ENCODE data around the gene PSEN2.

PSEN2 gene

DNA sequence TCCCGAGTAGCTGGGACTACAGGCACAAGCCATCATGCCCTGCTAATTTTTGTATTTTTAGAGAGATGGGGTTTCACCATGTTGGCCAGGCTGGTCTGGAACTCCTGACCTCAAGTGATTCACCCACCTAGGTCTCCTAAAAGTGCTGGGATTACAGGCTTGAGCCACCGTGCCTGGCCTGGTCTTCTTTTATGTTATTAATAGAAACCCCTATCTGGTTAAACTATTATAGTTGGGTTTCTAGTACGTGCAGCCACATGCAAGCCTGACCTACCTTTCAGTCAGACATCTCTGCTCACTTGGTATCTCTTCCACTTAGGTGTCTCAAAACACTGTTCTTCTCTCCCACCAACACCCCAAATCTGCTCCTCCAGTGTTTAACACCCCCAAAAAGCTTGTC lies 34.4 kb downstream of the PSEN2 start:
- no peak overlapping the region for H3K27ac ChIP-seq (ENCODE audit: low read depth, low read length, poor library complexity, severe bottlenecking)
- no peaks in the 10 kb centered on the region for H3K9me2 ChIP-seq (ENCODE audit: low read depth, low read length)
- no peaks in the 10 kb centered on the region for H3K4me1 ChIP-seq (ENCODE audit: insufficient read depth, low read length, severe bottlenecking)
- no peak overlapping the region for H3K4me3 ChIP-seq (ENCODE audit: low read depth, low read length, poor library complexity, severe bottlenecking)
- no peaks in the 10 kb centered on the region for H4K20me1 ChIP-seq (ENCODE audit: insufficient read depth, low read length)
- no peaks in the 10 kb centered on the region for H3F3A ChIP-seq (ENCODE audit: insufficient read depth, low read length)
- TF ChIP-seq CTCF (IDR thresholded peaks at IDR 0.05; ENCODE audit: low read length): no peak
- no peak for TF ChIP-seq EZH2 (IDR thresholded peaks at IDR 0.05; ENCODE audit: borderline replicate concordance, low read length)
- H3K36me3 ChIP-seq (ENCODE audit: insufficient read depth, low read length): no peaks in the 10 kb centered on the region
- H3K79me2 ChIP-seq (ENCODE audit: insufficient read depth, low read length): no peaks in the 10 kb centered on the region
- H2AFZ ChIP-seq (ENCODE audit: low read length): no peak overlapping the region
- no peaks in the 10 kb centered on the region for H3K9me3 ChIP-seq (ENCODE audit: low read length)
- no peak overlapping the region for H3K4me2 ChIP-seq (ENCODE audit: low read length)
- no peaks in the 10 kb centered on the region for H3K27me3 ChIP-seq (ENCODE audit: insufficient read depth, low read length)
- no peak overlapping the region for H3K9ac ChIP-seq (ENCODE audit: low read length)

GRCh38 chr1:226908419-226908818 lies 38.0 kb downstream of the PSEN2 start:
- Histone ChIP-seq H3K27ac (ENCODE audit: low read depth, low read length, poor library complexity, severe bottlenecking) (no peak overlapping the region), H3K79me2 (ENCODE audit: insufficient read depth, low read length) (no peaks in the 10 kb centered on the region), H3K9ac (ENCODE audit: low read length) (no peak overlapping the region), H4K20me1 (ENCODE audit: insufficient read depth, low read length) (no peaks in the 10 kb centered on the region), H3K27me3 (ENCODE audit: insufficient read depth, low read length) (no peaks in the 10 kb centered on the region), H3K4me3 (ENCODE audit: low read depth, low read length, poor library complexity, severe bottlenecking) (no peak overlapping the region), H3K4me2 (ENCODE audit: low read length) (no peak overlapping the region), H3F3A (ENCODE audit: insufficient read depth, low read length) (no peaks in the 10 kb centered on the region), H3K9me3 (ENCODE audit: low read length) (no peaks in the 10 kb centered on the region), H2AFZ (ENCODE audit: low read length) (no peak overlapping the region), H3K4me1 (ENCODE audit: insufficient read depth, low read length, severe bottlenecking) (no peaks in the 10 kb centered on the region), H3K36me3 (ENCODE audit: insufficient read depth, low read length) (no peaks in the 10 kb centered on the region), H3K9me2 (ENCODE audit: low read depth, low read length) (no peaks in the 10 kb centered on the region)
- TF ChIP-seq EZH2 (IDR thresholded peaks at IDR 0.05; ENCODE audit: borderline replicate concordance, low read length): no peak
- TF ChIP-seq CTCF (IDR thresholded peaks at IDR 0.05; ENCODE audit: low read length): no peak

GRCh38 chr1:226908913-226909312 lies 38.5 kb downstream of the PSEN2 start:
- no peak overlapping the region for H3K4me2 ChIP-seq (ENCODE audit: low read length)
- H3K27ac ChIP-seq (ENCODE audit: low read depth, low read length, poor library complexity, severe bottlenecking): no peak overlapping the region
- H3K79me2 ChIP-seq (ENCODE audit: insufficient read depth, low read length): no peaks in the 10 kb centered on the region
- H3K9ac ChIP-seq (ENCODE audit: low read length): no peak overlapping the region
- no peaks in the 10 kb centered on the region for H3K4me1 ChIP-seq (ENCODE audit: insufficient read depth, low read length, severe bottlenecking)
- H3K36me3 ChIP-seq (ENCODE audit: insufficient read depth, low read length): no peaks in the 10 kb centered on the region
- H3K9me2 ChIP-seq (ENCODE audit: low read depth, low read length): no peaks in the 10 kb centered on the region
- no peaks in the 10 kb centered on the region for H3K27me3 ChIP-seq (ENCODE audit: insufficient read depth, low read length)
- no peaks in the 10 kb centered on the region for H3K9me3 ChIP-seq (ENCODE audit: low read length)
- H4K20me1 ChIP-seq (ENCODE audit: insufficient read depth, low read length): no peaks in the 10 kb centered on the region
- TF ChIP-seq EZH2 (IDR thresholded peaks at IDR 0.05; ENCODE audit: borderline replicate concordance, low read length): no peak
- no peaks in the 10 kb centered on the region for H3F3A ChIP-seq (ENCODE audit: insufficient read depth, low read length)
- no peak overlapping the region for H3K4me3 ChIP-seq (ENCODE audit: low read depth, low read length, poor library complexity, severe bottlenecking)
- H2AFZ ChIP-seq (ENCODE audit: low read length): no peak overlapping the region

GRCh38 chr1:226912587-226913176 lies 42.3 kb downstream of the PSEN2 start:
- no peak overlapping the region for H3K4me2 ChIP-seq (ENCODE audit: low read length)
- H3K9ac ChIP-seq (ENCODE audit: low read length): no peak overlapping the region

More at GRCh38 chr1:226912587-226913176, 42.3 kb downstream of the PSEN2 start:
- Histone ChIP-seq H4K20me1 (ENCODE audit: insufficient read depth, low read length) (no peaks in the 10 kb centered on the region), H3K27ac (ENCODE audit: low read depth, low read length, poor library complexity, severe bottlenecking) (no peak overlapping the region), H2AFZ (ENCODE audit: low read length) (no peak overlapping the region), H3K36me3 (ENCODE audit: insufficient read depth, low read length) (no peaks in the 10 kb centered on the region), H3K9me3 (ENCODE audit: low read length) (no peaks in the 10 kb centered on the region), H3K27me3 (ENCODE audit: insufficient read depth, low read length) (peaks cover 4% of the 10 kb centered on the region; the same call in 1 of the 2 replicates), H3F3A (ENCODE audit: insufficient read depth, low read length) (no peaks in the 10 kb centered on the region), H3K79me2 (ENCODE audit: insufficient read depth, low read length) (no peaks in the 10 kb centered on the region), H3K4me3 (ENCODE audit: low read depth, low read length, poor library complexity, severe bottlenecking) (no peak overlapping the region), H3K4me1 (ENCODE audit: insufficient read depth, low read length, severe bottlenecking) (no peaks in the 10 kb centered on the region), H3K9me2 (ENCODE audit: low read depth, low read length) (no peaks in the 10 kb centered on the region)
- TF ChIP-seq CTCF (IDR thresholded peaks at IDR 0.05; ENCODE audit: low read length) (peak; percentile 77), EZH2 (IDR thresholded peaks at IDR 0.05; ENCODE audit: borderline replicate concordance, low read length) (no peak)
